Epithelial cell of esophagus (primary cell): ENCODE data around the gene NPDC1.

Experiments
- DNase-seq: peaks from one replicate; pipeline ENCODE4 v3.0.0; 2010; ENCODE audit warnings: low read depth
- H3K4me3 ChIP-seq: 2 replicates; pipeline ENCODE4 v1.5.1; 2011; ENCODE audit warnings: mild to moderate bottlenecking, low read length, control low read depth
- TF ChIP-seq, protein P1 (sequence below): IDR thresholded peaks from 2 replicates; pipeline ENCODE4 v1.5.1; 2011; ENCODE audit warnings: low read depth, mild to moderate bottlenecking, low read length, control low read depth, inconsistent platforms; ENCODE audit not compliant: insufficient read depth; ENCODE audit errors: missing control alignments

The NPDC1 gene

GRCh38 chr9:137042751-137043727 lies 2.9 kb downstream of the NPDC1 start:
- no peak overlapping the region for H3K4me3 ChIP-seq
- no peak for DNase-seq
- TF ChIP-seq, protein P1, sequence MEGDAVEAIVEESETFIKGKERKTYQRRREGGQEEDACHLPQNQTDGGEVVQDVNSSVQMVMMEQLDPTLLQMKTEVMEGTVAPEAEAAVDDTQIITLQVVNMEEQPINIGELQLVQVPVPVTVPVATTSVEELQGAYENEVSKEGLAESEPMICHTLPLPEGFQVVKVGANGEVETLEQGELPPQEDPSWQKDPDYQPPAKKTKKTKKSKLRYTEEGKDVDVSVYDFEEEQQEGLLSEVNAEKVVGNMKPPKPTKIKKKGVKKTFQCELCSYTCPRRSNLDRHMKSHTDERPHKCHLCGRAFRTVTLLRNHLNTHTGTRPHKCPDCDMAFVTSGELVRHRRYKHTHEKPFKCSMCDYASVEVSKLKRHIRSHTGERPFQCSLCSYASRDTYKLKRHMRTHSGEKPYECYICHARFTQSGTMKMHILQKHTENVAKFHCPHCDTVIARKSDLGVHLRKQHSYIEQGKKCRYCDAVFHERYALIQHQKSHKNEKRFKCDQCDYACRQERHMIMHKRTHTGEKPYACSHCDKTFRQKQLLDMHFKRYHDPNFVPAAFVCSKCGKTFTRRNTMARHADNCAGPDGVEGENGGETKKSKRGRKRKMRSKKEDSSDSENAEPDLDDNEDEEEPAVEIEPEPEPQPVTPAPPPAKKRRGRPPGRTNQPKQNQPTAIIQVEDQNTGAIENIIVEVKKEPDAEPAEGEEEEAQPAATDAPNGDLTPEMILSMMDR, result no peak

GRCh38 chr9:137041124-137041523 lies 4.9 kb downstream of the NPDC1 start:
- TF ChIP-seq, protein P1, result no peak
- DNase-seq, result no peak
- H3K4me3 ChIP-seq, result no peak overlapping the region

GRCh38 chr9:137040568-137040967 lies 5.4 kb downstream of the NPDC1 start:
- TF ChIP-seq, protein P1, result no peak
- no peak for DNase-seq

GRCh38 chr9:137039611-137040366 lies 6.2 kb downstream of the NPDC1 start:
- DNase-seq, result no peak
- TF ChIP-seq, protein P1, result no peak
- no peak overlapping the region for H3K4me3 ChIP-seq

More at GRCh38 chr9:137040568-137040967, 5.4 kb downstream of the NPDC1 start:
- H3K4me3 ChIP-seq, result no peak overlapping the region

DNA sequence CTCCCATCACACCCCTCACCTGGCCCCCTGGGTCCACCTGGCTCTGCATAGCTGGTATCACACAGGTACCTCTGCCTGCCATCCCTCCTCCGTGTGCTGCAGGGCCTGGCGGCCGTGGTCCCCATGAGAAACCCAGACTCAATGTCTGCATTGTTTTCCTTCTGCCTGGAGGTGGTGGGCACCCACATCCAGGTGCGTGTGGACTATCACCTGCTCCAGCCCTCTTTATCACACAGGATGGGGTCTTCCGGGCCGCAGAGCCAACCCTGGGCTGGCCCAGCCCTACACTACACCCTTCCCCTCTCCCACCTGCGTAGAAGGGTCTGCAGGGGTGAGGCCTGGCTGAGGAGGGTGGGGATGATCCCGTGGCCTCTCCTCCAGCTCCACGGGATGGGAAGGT lies 7.1 kb downstream of the NPDC1 start:
- DNase-seq, result no peak
- TF ChIP-seq, protein P1, result no peak
- no peak overlapping the region for H3K4me3 ChIP-seq

DNA sequence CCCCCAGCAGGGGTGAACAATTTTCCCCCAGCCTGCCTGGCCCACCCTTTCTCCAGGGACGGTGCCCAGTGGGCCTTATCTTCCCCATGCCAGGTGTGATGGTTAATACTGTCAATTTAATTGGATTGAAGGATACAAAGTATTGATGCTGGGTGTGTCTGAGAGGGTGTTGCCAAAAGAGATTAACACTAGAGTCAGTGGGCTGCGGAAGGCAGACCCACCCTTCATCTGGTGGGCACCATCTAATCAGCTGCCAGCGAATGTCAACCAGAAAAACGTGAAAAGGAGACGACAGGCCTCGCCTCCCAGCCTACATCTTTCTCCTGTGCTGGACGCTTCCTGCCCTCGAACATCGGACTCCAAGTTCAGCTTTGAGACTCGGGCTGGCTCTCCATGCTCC lies 8.5 kb downstream of the NPDC1 start:
- no peak overlapping the region for H3K4me3 ChIP-seq
- TF ChIP-seq, protein P1, result no peak
- DNase-seq, result no peak
